Muscle layer of duodenum (tissue), 2 donors: ENCODE measurements around the gene URI1.

Experiments used
- H3K27ac ChIP-seq: one replicate; pipeline ENCODE4 v1.7.0; 2013; ENCODE audit warnings: mild to moderate bottlenecking, low read length
- H3K27me3 ChIP-seq: one replicate; pipeline ENCODE4 v1.7.0; 2013; ENCODE audit warnings: low read depth, mild to moderate bottlenecking, control low read depth, low read length
- H3K36me3 ChIP-seq, 2 donors: one replicate each; pipeline ENCODE4 v1.7.0; 2013; ENCODE audit warnings: low read length in 2 of 2, control low read depth in 1 of 2, mild to moderate bottlenecking in 1 of 2; ENCODE audit not compliant: insufficient read depth in 2 of 2, control insufficient read depth in 1 of 2
- H3K4me1 ChIP-seq, 2 donors: one replicate each; pipeline ENCODE4 v1.7.0; 2013; ENCODE audit warnings: low read length in 2 of 2, mild to moderate bottlenecking in 2 of 2, control low read depth in 1 of 2, moderate library complexity in 1 of 2; ENCODE audit not compliant: insufficient read depth in 2 of 2, control insufficient read depth in 1 of 2
- H3K4me3 ChIP-seq, 2 donors: one replicate each; pipeline ENCODE4 v1.7.0; 2013; ENCODE audit warnings: low read length in 2 of 2, low read depth in 1 of 2, mild to moderate bottlenecking in 1 of 2
- H3K9me3 ChIP-seq, 2 donors: one replicate each; pipeline ENCODE4 v1.7.0; 2013; ENCODE audit warnings: low read length in 2 of 2, control low read depth in 1 of 2, mild to moderate bottlenecking in 1 of 2; ENCODE audit not compliant: control insufficient read depth in 1 of 2
- donor health status: healthy.

Gene URI1

DNA sequence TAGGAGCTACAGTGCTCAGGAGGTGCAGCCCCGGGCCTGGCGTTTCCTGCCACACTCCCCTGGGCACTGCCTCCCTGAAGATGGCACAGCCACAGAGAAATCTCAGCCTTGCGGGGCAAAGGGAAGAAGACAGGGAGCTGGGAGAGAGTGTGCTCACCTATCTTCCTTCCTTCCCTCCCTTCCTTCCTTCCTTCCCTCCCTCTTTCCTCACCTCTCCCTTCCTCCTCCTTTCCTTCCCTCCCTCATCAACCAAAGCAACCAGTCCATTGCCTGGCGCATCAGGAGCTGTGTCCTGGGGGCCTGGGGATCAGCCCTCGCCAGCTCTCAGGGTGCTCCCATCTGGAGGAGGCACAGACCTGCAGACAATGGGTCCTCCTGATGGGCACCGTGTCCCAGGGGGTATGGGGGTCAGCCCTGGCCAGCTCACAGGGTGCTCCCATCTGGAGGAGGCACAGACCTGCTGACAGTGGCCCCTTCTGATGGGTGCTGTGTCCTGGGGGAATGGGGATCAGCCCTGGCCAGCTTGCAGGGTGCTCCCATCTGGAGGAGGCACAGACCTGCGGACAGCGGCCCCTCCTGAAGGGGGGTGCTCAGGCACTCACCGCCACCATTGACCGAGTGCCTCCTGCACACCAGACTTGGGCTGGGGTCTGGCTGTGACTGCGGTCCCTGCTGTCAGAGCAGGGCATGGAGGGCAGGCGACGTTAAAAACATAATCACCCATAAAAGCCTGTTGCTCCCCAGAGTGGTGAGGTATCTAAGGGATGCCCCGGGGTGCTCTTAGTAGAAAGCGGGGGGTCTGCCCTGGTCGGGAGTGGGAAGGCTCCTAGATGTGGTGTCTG, 120.2 kb downstream of the URI1 start:
- H3K9me3 ChIP-seq = no peaks in the 10 kb centered on the region
- H3K4me1 ChIP-seq = no peaks in the 10 kb centered on the region
- no peak overlapping the region for H3K4me3 ChIP-seq
- no peaks in the 10 kb centered on the region for H3K27me3 ChIP-seq
- H3K36me3 ChIP-seq = no peaks in the 10 kb centered on the region
- no peak overlapping the region for H3K27ac ChIP-seq

- Histone ChIP-seq H3K4me3 (no peak overlapping the region), H3K9me3 (no peaks in the 10 kb centered on the region), H3K27ac (no peak overlapping the region), H3K36me3 (no peaks in the 10 kb centered on the region), H3K27me3 (no peaks in the 10 kb centered on the region), H3K4me1 (no peaks in the 10 kb centered on the region)
Observed at GRCh38 chr19:30062907-30063649, 121.0 kb downstream of the URI1 start.

- Histone ChIP-seq H3K4me3 (no peak overlapping the region), H3K27ac (no peak overlapping the region), H3K9me3 (no peaks in the 10 kb centered on the region), H3K36me3 (no peaks in the 10 kb centered on the region), H3K27me3 (no peaks in the 10 kb centered on the region), H3K4me1 (no peaks in the 10 kb centered on the region)
Observed at GRCh38 chr19:30063650-30064347, 121.8 kb downstream of the URI1 start.

- Histone ChIP-seq H3K27me3 (no peaks in the 10 kb centered on the region), H3K36me3 (no peaks in the 10 kb centered on the region), H3K4me3 (no peak overlapping the region), H3K4me1 (no peaks in the 10 kb centered on the region), H3K9me3 (no peaks in the 10 kb centered on the region), H3K27ac (no peak overlapping the region)
Observed at GRCh38 chr19:30064348-30064699, 122.3 kb downstream of the URI1 start.

- no peak overlapping the region for H3K4me3 ChIP-seq
- no peaks in the 10 kb centered on the region for H3K36me3 ChIP-seq
- H3K4me1 ChIP-seq = no peaks in the 10 kb centered on the region
- H3K27me3 ChIP-seq = no peaks in the 10 kb centered on the region
- no peak overlapping the region for H3K27ac ChIP-seq
- H3K9me3 ChIP-seq = no peaks in the 10 kb centered on the region
Observed at GRCh38 chr19:30064771-30065494, 122.9 kb downstream of the URI1 start.

GRCh38 chr19:30065680-30066606, 123.9 kb downstream of the URI1 start:
- no peaks in the 10 kb centered on the region for H3K27me3 ChIP-seq
- no peaks in the 10 kb centered on the region for H3K4me1 ChIP-seq
- no peaks in the 10 kb centered on the region for H3K36me3 ChIP-seq
- no peak overlapping the region for H3K4me3 ChIP-seq
- H3K9me3 ChIP-seq = no peaks in the 10 kb centered on the region
- H3K27ac ChIP-seq = no peak overlapping the region
